Posterior vena cava (tissue), 2 donors: ENCODE results near the gene UBE2I. TPM values are rescaled to one million over a fixed set of nuclear protein-coding genes. Genes with fewer than 3 reads are reported as not detected.
A peak's percentile ranks its signal among the peaks of the same experiment; 100 is the strongest.

Source experiments
- DNase-seq: peaks from one replicate; pipeline ENCODE4 v3.0.0-alpha.2; 2020; ENCODE audit warnings: low spot score
- intact Hi-C, 2 donors: fragments of 100-400 bp; cut with DNase I; formaldehyde crosslinking; loops; one replicate each; pipeline versions ENCODE4 v1.14.1 to v1.14.2; 2022 to 2023
- total RNA-seq, 2 donors: library from RNA; stranded (reverse); fragmentation: NEBNext Ultra II Directional; extraction: Animal tissue kit (Norgen Biotek cat#: 25700); gene quantifications; one replicate each; pipeline ENCODE4 v1.2.1, GENCODE V29; 2021
- donor health status: DM: yes; HTN: yes; CAD: no.
- donor health status: DM: yes; HTN: yes; CAD: no.

The UBE2I gene
- total RNA-seq, 2 donors from 2014 or later, result 68.0 to 68.4 TPM

DNA sequence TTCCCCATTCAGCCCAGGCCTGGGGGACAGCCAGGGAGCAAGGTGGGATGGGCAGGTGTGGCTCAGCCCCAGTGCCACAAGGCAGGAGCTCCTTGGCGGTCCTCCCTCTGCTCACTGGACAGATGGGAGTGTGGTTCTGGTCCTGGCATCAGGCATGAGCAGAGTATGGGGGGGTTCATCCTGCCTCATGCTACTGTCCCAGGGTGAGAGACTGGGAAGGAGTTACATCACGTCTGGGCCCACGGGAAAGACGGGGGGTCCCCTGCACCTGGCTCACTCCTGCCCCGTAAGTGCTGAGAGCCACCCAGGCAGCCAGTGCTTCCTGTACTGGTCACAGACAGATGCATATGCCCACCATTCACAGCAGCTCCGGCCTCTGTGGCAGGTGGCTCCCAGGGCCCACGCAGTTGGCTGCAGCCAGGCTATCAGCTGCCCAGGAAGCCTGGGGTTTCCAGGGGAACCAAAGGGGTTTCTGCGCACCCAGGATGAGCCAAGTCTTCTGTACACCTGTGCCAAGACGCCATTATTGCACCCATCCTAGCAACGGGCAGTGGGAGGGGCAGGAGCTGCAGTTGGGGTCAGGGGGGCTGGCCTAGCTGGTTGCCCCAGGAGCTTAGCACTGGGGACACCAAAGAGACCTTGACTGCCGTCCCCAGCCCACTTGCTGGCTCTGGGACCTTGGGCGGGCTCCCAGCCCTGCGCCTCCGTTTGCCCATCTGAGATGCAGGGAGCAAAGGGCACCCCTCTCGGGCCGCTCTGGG lies 26.0 kb downstream of the UBE2I start:
- DNase-seq, result no peak
- intact Hi-C loops, result no loop called here

- no peak for DNase-seq
- intact Hi-C loops, result no loop called here
These were observed 26.6 kb downstream of the UBE2I start for GRCh38 chr16:1335996-1336395.

GRCh38 chr16:1336619-1337018 lies 27.2 kb downstream of the UBE2I start:
- DNase-seq, result no peak
- intact Hi-C loops, result no loop called here

- DNase-seq, result no peak
- intact Hi-C loops, result no loop called here
These were observed 28.1 kb downstream of the UBE2I start for GRCh38 chr16:1337486-1337885.

DNA sequence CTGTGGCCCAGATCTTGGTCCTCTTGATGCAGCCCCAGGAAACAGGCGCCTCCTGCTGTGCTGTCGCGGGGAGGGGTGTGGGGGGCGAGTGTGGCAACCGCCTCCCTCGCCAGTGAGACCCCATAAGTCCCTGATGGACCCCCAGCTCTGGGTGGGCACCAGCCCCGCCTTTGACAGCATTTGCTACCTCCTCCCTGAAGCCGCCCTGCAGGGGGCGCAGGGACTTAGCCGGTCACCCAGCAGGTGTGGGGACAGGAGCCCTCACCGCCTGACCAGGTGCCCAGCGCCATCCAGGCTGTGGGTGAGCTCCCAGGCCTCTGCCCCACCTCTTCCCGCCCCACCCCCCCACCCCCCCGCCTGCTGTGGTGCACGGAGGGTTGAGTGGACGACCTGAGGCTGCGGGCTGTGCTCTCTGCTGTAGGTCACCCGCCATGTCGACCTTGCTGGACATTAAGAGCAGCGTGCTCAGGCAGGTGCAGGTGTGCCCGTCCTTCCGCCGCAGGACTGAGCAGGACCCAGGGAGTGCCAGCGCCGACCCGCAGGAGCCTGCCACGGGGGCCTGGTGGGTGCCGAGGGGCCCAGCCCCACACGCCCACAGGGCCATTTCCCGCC lies 28.8 kb downstream of the UBE2I start:
- no peak for DNase-seq
- intact Hi-C loops, result no loop called here

DNA sequence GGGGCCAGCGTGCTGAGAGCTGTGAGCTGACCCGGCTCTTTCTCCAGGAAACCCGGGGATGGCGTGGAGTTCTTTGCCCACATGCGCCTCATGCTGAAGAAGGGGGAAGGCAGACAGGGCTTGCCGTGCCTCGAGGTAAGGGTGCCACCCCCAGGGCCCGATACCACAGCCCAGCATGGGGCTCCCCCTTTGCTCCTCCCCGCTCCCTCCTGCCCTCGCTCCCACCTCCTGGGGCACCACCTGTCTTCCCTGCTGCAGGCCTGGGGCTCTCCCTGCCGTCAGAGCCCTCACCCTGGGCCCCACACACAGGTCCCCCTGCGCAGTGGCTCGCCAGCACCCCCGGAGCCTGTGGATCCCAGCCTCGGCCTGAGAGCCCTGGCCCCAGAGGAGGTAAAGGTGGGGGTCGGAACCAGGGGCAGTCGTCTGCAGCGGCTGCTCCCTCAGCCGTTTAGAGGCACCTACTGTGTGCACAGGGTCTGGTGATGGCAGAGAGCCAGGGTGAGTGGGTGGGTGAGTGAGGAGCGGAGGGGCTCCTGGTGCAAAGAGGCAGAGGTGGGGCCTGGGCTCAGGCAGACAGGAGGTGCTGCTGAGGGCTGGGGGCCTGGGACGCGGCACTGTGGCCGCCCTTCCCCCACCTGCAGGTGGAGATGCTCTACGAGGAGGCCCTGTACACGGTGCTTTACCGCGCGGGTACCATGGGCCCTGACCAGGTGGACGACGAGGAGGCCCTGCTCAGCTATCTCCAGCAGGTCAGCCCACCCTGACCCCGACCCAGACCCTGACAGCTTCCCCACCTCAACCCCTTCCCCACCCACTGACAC lies 29.6 kb downstream of the UBE2I start:
- no peak for DNase-seq
- intact Hi-C loops, result no loop called here

DNA sequence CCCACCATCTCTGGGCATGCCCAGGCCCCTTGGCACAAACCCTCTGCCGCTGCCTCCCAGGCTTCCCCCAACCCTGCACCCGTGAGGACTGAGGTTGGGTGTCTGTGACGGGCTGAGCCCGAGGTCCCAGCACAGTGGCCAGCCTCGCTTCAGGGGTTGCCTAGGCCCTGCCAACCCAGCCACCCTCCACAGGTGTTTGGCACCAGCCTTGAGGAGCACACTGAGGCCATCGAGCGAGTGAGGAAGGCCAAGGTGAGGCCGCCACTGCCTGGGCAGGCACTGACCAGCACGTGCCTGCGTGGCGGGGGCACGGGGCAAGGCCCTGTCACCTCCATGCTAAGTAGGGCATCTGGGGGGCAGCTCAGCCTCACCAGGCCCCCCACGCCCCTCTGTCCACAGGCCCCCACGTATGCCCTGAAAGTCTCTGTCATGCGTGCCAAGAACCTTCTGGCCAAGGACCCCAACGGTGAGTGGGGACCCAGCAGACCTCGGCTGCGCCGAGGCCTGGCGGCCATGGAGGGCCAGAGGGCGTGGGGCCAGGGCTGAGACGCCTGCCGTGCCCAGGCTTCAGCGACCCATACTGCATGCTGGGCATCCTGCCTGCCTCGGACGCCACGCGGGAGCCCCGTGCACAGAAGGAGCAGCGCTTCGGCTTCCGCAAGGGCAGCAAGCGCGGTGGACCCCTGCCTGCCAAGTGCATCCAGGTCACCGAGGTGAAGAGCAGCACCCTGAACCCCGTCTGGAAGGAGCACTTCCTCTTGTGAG lies 31.5 kb downstream of the UBE2I start:
- DNase-seq, result no peak
- intact Hi-C loops, result no loop called here

DNA sequence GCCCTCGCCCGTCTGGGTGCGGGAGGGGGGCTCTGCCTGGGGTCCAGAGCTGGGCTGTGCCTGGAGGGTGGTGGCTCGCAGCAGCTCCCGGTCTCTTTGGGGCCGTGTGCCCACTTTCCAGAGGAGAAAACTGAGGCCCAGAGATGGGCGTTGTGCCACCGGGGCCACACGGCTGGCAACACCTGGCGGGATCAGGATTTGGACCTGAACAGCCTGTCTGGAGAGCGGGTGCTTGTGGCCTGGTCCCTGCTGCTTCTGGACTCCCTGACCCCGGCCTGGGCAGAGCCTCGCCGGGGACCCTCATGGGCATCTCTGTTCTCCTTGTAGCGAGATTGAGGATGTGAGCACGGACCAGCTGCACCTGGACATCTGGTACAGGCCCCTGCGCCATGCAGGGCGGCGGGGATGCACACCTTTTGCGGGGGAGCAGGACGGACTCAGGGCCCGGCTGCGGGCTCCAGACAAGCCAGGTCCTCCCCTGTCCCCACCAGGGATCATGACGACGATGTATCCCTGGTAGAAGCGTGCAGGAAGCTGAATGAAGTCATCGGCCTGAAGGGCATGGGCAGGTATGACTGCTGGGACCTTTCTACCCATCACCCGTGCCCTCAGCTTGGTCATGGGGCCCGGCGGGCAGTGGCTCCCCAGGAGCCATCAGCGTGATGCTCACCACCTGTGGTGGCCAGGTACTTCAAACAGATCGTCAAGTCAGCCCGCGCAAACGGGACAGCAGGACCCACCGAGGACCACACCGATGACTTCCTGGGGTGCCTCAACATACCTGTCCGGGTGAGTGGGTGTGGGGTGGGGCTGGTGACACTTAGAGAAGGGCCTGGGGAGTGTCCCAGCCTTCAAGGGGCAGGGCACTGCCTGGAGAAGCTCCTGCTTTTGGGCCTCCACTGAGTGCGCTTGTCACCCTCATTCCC lies 32.3 kb downstream of the UBE2I start:
- no peak for DNase-seq
- intact Hi-C loops, result no loop called here

GRCh38 chr16:1342526-1343427 lies 33.3 kb downstream of the UBE2I start:
- intact Hi-C loops, result no loop called here
- DNase-seq, result peak; percentile 97

- intact Hi-C loops, result no loop called here
- DNase-seq, result no peak
These were observed 34.2 kb downstream of the UBE2I start for GRCh38 chr16:1343428-1344242.

DNA sequence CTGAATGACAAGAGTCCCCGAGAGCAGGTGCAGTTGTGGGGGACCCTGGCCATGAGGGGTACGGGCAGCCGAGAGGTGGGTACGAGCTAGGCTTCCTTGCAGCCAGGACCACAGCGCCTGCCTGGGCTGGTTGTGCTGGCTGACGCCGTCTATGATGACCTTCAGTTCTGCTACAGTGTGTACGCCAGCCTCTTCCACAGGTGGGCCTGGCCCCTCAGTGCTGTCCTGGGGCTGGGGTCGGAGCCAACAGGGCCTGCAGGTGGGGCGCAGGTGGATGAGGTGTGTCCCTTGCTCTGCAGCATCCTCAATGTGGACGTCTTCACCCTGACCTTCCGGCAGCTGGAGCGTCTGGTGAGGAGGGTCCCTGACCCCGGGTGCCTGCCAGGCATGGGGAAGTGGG lies 35.1 kb downstream of the UBE2I start:
- intact Hi-C loops, result no loop called here
- DNase-seq, result no peak

- intact Hi-C loops, result no loop called here
- DNase-seq, result no peak
These were observed 35.7 kb downstream of the UBE2I start for GRCh38 chr16:1345087-1345486.

DNA sequence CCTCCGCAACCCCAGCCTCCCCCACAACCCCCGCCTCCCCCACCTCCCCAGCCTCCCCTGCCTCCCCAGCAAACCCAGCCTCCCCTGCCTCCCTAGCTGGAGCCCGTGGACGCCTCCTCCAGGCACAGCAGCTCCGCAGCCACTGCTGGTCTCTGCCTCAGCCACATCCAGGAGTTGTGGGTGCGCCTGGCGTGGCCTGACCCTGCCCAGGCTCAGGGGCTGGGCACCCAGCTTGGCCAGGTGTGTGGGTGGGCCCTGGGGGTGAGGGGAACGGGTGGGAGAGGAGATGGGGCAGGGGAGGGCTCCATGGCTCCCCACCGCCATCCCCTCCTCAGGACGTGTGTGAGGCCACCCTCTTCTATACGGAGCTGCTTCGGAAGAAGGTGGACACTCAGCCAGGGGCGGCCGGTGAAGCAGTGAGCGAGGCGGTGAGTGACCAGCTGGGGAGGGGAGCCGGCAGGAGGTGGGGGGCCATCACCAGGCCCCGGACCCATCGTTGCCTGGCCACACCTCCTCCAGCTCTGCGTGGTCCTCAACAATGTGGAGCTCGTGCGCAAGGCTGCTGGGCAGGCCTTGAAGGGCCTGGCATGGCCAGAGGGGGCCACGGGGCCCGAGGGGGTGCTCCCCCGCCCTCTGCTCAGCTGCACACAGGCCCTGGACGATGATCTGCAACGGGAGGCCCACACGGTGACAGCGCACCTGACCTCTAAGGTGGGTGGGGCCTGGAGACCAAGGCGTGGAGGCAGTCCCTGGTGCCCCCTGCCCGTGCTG lies 36.4 kb downstream of the UBE2I start:
- DNase-seq, result no peak
- intact Hi-C loops, result no loop called here

GRCh38 chr16:1346422-1347285 lies 37.2 kb downstream of the UBE2I start:
- intact Hi-C loops, result no loop called here
- no peak for DNase-seq

DNA sequence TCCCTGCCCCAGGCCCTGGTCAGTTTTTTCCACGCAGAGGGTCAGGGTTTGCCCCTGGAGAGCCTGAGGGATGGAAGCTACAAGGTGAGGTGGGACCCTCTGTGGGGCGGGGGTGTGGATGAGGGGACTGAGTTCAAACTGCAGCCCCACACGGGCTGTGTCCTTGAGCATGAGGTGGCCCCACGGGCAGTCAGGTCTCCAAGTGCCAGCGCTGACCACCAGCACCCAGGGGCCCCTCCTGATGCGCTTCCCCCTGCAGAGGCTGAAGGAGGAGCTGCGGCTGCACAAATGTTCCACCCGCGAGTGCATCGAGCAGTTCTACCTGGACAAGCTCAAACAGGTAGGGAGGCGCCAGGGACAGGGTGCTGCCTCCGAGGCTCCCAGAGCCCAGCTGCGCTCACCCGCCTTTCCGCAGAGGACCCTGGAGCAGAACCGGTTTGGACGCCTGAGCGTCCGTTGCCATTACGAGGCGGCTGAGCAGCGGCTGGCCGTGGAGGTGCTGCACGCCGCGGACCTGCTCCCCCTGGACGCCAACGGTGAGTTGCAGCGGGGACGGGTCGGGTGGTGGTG lies 37.9 kb downstream of the UBE2I start:
- intact Hi-C loops, result no loop called here
- no peak for DNase-seq
